Measurements from ENCODE around the gene KCNIP3.

KCNIP3 gene

GRCh38 chr2:95312543-95313201, 15.5 kb downstream of the KCNIP3 start:
- Histone ChIP-seq H3K9ac (ENCODE audit: low read depth, low read length) (no peak overlapping the region), H3K4me2 (ENCODE audit: insufficient read depth, low read length) (no peak overlapping the region), H3K79me2 (ENCODE audit: insufficient read depth, low read length) (no peaks in the 10 kb centered on the region), H4K20me1 (ENCODE audit: insufficient read depth, low read length) (0 out of 2 replicates have a peak, but pooled peaks cover 3% of the 10 kb centered on the region), H3K9me3 (ENCODE audit: insufficient read depth, low read length, severe bottlenecking) (no peaks in the 10 kb centered on the region), H2AFZ (ENCODE audit: low read depth, low read length) (no peak overlapping the region), H3K27ac (ENCODE audit: low read length) (no peak overlapping the region), H3K4me1 (ENCODE audit: insufficient read depth, low read length) (peaks cover 33% of the 10 kb centered on the region), H3K4me3 (ENCODE audit: low read depth in 1 of 2, low read length in 2 of 2) (no peak overlapping the region), H3K36me3 (ENCODE audit: insufficient read depth, low read length) (no peaks in the 10 kb centered on the region), H3K27me3 (ENCODE audit: insufficient read depth, low read length, poor library complexity) (no peaks in the 10 kb centered on the region)
- DNase-seq (no peak), ATAC-seq (ENCODE audit: insufficient read depth, low read depth) (no peak)
- no peak for TF ChIP-seq CTCF (IDR thresholded peaks at IDR 0.05; ENCODE audit: borderline replicate concordance, extremely low read depth, low read length, poor library complexity, severe bottlenecking)
- no peak for TF ChIP-seq EZH2 (IDR thresholded peaks at IDR 0.05; ENCODE audit: borderline replicate concordance, low read depth, low read length, severe bottlenecking)

GRCh38 chr2:95313296-95314131, 16.4 kb downstream of the KCNIP3 start:
- H3K27me3 ChIP-seq (ENCODE audit: insufficient read depth, low read length, poor library complexity): no peaks in the 10 kb centered on the region
- no peaks in the 10 kb centered on the region for H3K36me3 ChIP-seq (ENCODE audit: insufficient read depth, low read length)
- no peak overlapping the region for H3K9ac ChIP-seq (ENCODE audit: low read depth, low read length)
- no peaks in the 10 kb centered on the region for H3K79me2 ChIP-seq (ENCODE audit: insufficient read depth, low read length)
- H3K9me3 ChIP-seq (ENCODE audit: insufficient read depth, low read length, severe bottlenecking): no peaks in the 10 kb centered on the region
- ATAC-seq (ENCODE audit: insufficient read depth, low read depth) (no peak), DNase-seq (no peak)
- TF ChIP-seq EZH2 (IDR thresholded peaks at IDR 0.05; ENCODE audit: borderline replicate concordance, low read depth, low read length, severe bottlenecking) (no peak), CTCF (IDR thresholded peaks at IDR 0.05; ENCODE audit: borderline replicate concordance, extremely low read depth, low read length, poor library complexity, severe bottlenecking) (no peak)
- no peak overlapping the region for H3K27ac ChIP-seq (ENCODE audit: low read length)
- H3K4me1 ChIP-seq (ENCODE audit: insufficient read depth, low read length): peaks cover 34% of the 10 kb centered on the region
- 0 out of 2 replicates have a peak, but pooled peaks cover 3% of the 10 kb centered on the region for H4K20me1 ChIP-seq (ENCODE audit: insufficient read depth, low read length)
- no peak overlapping the region for H2AFZ ChIP-seq (ENCODE audit: low read depth, low read length)
- no peak overlapping the region for H3K4me3 ChIP-seq (ENCODE audit: low read depth in 1 of 2, low read length in 2 of 2)
- no peak overlapping the region for H3K4me2 ChIP-seq (ENCODE audit: insufficient read depth, low read length)

GRCh38 chr2:95314598-95314963, 17.4 kb downstream of the KCNIP3 start:
- TF ChIP-seq CTCF (IDR thresholded peaks at IDR 0.05; ENCODE audit: borderline replicate concordance, extremely low read depth, low read length, poor library complexity, severe bottlenecking): no peak
- no peak for TF ChIP-seq EZH2 (IDR thresholded peaks at IDR 0.05; ENCODE audit: borderline replicate concordance, low read depth, low read length, severe bottlenecking)
- DNase-seq (no peak), ATAC-seq (ENCODE audit: insufficient read depth, low read depth) (no peak)
- peaks cover 34% of the 10 kb centered on the region for H3K4me1 ChIP-seq (ENCODE audit: insufficient read depth, low read length)
- H3K9ac ChIP-seq (ENCODE audit: low read depth, low read length): no peak overlapping the region
- H3K36me3 ChIP-seq (ENCODE audit: insufficient read depth, low read length): no peaks in the 10 kb centered on the region
- no peak overlapping the region for H3K4me2 ChIP-seq (ENCODE audit: insufficient read depth, low read length)
- peak overlapping the region; percentile 38; the same call in 1 of the 2 replicates for H3K27ac ChIP-seq (ENCODE audit: low read length)
- no peak overlapping the region for H2AFZ ChIP-seq (ENCODE audit: low read depth, low read length)
- no peaks in the 10 kb centered on the region for H4K20me1 ChIP-seq (ENCODE audit: insufficient read depth, low read length)
- no peaks in the 10 kb centered on the region for H3K27me3 ChIP-seq (ENCODE audit: insufficient read depth, low read length, poor library complexity)
- H3K79me2 ChIP-seq (ENCODE audit: insufficient read depth, low read length): no peaks in the 10 kb centered on the region
- H3K4me3 ChIP-seq (ENCODE audit: low read depth in 1 of 2, low read length in 2 of 2): no peak overlapping the region
- no peaks in the 10 kb centered on the region for H3K9me3 ChIP-seq (ENCODE audit: insufficient read depth, low read length, severe bottlenecking)
